ENCODE measurements around the gene KRTAP12-4.

- no peak for TF ChIP-seq CTCF (IDR thresholded peaks at IDR 0.05)
- TF ChIP-seq POLR2AphosphoS5 (IDR thresholded peaks at IDR 0.05; ENCODE audit: low read depth, low read length), result no peak
- TF ChIP-seq REST (IDR thresholded peaks at IDR 0.05; ENCODE audit: insufficient read depth in 1 of 2, low read depth in 2 of 2, low read length in 1 of 2), result no peak
- no peak for TF ChIP-seq SIN3A (IDR thresholded peaks at IDR 0.05; ENCODE audit: borderline replicate concordance, insufficient read depth, low read depth, low read length)
Observed at GRCh38 chr21:44653656-44654575, 543 bp downstream of the KRTAP12-4 start.
